ENCODE measurements around the gene CRBN.
A peak's percentile ranks its signal among the peaks of the same experiment; 100 is the strongest.

The CRBN gene

DNA sequence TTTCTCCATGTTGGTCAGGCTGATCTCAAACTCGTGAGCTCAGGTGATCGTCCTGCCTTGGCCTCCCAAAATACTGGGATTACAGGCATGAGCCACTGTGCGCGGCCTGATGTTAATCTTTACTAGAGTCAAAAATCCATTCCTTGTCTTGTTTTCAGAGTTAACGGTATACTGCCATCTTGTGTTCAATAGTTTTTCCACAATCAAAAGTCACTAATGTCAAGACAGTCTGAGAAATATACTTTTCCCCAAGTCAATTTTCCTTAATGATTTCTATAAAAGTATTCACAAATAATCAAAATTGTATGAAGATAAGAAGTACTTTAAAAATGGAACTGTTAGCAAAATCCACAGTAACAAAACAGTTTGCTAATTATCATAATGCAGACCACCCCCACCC, 8.5 kb downstream of the CRBN start:
- DNase-seq: no peak

DNA sequence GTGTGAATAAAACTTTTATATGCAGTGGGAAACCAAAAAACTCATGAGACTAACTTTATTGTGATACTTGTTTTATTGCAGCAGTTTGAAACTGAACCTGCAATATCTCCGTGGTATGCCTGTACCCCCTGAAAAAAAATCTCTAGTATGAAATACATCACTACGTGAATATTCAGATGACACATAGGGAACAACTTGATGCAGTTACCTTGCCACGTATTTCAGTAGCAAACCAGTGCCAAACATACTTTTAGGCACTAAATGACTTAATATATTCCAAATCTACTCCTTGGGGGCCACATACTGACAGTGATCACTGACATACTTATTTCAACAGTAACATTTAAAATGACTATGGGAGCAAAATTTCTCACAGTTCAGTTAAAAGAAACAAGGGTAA, 13.8 kb downstream of the CRBN start:
- DNase-seq: no peak

- no peak for DNase-seq
These were observed 14.2 kb downstream of the CRBN start for GRCh38 chr3:3165241-3165640.

DNA sequence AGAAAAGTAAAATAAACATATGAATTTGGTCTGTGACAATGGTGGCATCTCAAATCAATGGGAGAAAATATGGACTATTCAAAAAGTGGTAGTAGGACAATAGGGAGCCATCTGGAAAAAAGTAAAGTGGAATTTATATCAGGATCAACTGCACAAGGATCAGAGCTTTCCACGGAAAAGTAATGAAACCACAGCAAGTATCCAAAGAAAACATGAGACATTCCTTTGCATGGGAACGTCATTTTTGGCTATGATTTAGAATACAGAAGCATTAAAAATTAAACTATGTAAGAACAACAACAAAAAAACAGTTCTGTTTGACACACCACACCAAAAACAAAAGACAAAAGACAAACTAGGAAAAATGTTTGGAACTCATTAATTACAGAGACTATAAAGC, 18.7 kb downstream of the CRBN start:
- no peak for DNase-seq

DNA sequence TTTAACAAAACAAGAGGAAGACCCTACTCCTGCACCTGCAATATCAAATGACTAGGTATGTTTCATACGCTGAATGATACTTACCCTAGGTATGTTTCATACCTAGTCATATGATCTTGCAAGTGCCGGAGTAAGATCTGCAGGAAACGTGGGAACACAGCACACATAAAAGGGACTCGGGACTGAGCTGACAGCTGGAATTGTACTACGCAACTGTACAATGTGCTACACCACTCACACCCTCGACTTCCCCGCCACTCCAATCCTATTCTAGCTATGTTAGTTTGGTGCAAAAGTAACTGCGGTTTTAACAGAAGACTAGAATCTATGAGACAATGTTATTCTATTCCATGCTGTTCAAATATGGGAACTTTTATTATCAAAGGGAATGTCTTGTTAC, 22.0 kb downstream of the CRBN start:
- no peak for DNase-seq

- DNase-seq: no peak
These were observed 24.4 kb downstream of the CRBN start for GRCh38 chr3:3154879-3155610.

DNA sequence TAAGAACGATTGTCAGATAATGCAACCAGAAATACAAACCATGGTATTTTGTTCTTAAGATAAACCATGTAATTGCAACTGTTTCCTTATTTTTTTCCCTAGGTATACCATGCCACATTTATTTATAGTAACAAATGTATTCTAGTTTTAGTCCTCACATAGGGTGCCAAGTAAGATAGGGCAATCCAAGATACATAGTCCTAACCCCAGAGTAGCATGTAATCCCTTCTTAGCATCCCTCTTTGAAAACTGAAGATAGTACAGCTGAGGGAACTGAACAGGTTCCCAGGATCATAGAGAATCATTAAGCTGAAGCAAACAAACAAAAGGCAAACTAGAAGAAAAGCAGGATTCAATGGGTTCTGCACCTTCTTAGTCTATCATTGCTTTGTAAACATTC, 28.0 kb downstream of the CRBN start:
- DNase-seq: no peak

GRCh38 chr3:3149560-3149959, 29.9 kb downstream of the CRBN start:
- DNase-seq: no peak

GRCh38 chr3:3145831-3146230, 33.7 kb downstream of the CRBN start:
- no peak for DNase-seq

GRCh38 chr3:3141939-3142338, 37.6 kb downstream of the CRBN start:
- no peak for DNase-seq

GRCh38 chr3:3137526-3137925, 42.0 kb downstream of the CRBN start:
- DNase-seq: no peak

DNA sequence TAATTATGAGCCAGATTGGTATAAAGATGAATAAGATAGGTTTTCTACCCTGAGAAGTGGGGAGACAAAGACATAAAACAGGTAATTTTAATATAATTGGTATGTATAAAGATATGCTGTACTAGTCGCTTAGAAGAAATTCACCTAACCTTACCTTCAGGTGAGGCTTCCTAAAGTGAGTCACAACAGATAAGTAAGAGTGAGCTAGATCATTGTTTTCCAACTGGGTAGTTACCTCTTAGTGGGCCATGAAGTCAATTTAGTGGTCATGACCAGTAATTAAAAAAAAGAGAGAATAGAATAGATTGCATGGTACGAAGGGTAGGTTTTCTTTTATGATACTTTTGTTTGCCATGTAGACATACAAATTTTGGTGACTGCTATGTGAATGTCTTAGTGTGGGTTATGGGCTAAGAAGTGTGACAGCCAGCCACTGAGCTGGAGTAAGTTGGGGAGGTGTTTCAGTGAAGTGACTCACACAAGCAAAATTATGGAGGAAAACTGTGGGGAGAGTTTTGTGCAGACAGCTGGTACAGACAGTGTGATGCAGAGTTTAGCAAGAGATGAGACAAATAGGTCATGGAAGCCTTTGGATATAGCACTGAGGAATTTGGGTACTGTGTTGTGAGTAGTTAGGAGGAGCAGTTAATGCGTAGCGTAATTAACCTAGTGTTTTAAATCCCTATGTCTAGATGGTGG, 44.6 kb downstream of the CRBN start:
- DNase-seq: no peak

- no peak for DNase-seq
These were observed 46.0 kb downstream of the CRBN start for GRCh38 chr3:3133500-3133899.

DNA sequence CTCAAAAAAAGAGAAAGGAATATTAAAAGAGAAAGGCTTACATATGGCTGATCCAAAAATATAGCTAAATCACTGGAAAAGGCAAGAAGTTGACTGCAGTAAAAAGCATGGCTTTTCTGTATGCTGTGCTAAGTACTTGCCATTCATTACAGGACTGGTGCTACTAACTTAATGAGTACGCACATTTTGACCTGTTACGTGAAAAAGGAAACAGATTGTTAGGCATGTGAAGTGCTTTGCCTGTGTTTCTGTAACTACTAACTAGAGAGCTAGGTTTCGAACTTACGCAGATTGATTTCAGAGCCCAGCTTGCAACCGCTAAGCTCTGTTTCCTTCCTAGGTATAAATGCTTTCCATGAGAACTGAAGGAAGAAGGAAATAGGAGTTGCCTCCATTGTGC, 49.9 kb downstream of the CRBN start:
- DNase-seq: no peak

DNA sequence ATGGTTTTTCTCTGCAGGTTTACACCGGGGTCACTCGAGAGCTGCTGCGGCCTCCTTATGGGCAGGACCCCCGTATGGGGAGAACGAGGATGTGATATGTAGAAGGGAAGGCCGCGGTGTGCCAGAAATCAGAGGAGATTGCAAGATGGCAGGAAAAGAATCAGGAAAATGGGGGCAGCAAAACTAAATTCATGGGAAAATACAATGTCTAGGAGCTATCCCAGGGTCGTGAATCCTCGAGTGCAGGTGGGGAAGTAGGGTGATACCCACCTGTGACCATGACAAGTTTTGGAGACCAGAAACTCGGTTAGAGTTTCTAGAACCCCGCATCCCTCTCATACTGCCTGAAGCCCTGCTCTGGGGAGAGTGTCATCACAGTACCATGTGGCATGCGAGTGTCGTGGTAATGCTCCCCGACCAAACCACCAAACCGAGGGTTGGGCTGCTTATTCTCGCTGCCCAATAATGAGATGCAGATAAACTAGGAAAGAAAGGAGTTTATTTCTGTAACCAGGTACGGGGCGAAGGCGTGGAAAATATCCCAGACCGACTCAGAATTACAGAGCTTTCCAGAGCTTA, 52.0 kb downstream of the CRBN start:
- DNase-seq: no peak

GRCh38 chr3:3126477-3127431, 52.7 kb downstream of the CRBN start, which contains the start of gene TRNT1:
TRNT1 (plus strand) TSS chr3:3126940; CDS start chr3:3129041, 2,101 bp downstream.
- peak; percentile 60 for DNase-seq

DNA sequence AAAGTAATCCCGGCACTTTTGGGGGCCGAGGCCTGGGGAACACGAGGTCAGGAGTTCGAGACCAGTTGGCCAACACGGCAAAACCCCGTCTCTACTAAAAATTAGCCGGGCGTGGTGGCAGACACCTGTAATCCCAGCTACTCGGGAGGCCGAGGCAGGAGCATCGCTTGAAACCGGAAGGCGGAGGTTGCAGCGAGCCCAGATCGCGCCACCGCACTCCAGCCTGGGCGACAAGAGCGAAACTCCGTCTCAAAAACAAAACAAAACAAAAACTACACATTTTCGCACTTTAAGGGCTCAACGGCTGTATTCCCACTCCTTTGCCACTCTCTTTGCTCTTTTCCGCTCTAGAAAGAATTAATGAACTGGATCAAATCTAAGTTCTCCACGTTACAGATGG, 53.5 kb downstream of the CRBN start:
- DNase-seq: no peak

- no peak for DNase-seq
These were observed 60.1 kb downstream of the CRBN start for GRCh38 chr3:3119393-3119851.

DNA sequence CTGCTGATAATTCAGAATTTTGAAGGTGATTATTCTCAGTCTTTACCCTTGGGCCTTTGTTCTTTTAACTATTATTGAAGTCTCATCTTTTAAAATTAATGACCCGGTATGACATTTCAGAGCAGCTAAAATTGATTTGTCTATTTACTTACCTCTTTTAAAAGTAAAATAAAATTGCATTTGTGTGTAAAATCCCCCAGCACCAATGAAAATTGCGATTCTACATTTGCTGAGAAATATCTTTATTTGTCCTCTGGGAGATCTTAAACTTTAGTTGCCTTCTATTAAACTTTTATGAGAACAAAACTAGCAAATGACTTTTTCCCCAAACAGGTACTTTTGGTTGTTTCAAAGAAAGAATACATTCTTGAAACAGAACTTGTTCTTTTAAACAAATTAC, 61.8 kb downstream of the CRBN start:
- no peak for DNase-seq

DNA sequence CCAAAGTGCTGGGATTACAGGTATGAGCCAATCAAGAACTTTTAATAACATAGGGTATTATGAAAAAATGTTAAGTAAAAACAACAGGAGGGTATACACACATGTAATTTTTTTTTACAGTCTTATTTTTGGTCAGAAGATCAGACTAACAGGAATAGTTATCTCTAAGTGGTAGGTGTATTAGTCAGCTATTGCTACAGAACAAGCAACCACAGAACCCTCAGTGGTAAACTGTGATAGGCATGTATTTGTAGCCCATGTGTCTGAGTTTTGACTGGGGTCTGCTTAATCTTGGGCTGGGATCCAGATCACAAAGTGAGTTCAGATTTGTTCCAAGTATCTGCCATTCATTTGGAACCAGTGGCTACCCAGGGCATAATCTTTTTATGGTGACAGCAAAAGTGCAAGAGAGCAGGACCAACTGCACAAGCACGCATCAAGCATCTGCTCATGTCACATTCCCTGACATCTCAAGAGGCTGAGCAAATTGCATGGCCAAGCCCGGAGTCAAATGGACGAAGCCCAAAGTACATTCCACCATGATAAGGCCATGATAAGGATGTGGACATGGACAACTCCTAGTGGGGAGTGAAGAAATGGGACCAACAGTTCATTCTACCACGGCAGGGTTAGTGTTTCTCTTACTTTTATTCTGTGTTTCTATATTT, 66.3 kb downstream of the CRBN start:
- no peak for DNase-seq

GRCh38 chr3:3110749-3111361, 68.6 kb downstream of the CRBN start:
- DNase-seq: no peak

- DNase-seq: no peak
These were observed 69.2 kb downstream of the CRBN start, which contains the start of gene IL5RA for GRCh38 chr3:3110299-3110630. IL5RA (minus strand) TSS chr3:3110374; CDS start chr3:3104984, 5,390 bp downstream.

Data from DMS79 treated with DMSO at 0.1 percent for 48 hours (cell line).